ENCODE data around the gene FAM169A. TPM values are rescaled to one million over a fixed set of nuclear protein-coding genes. Genes with fewer than 3 reads are reported as not detected.
"Not testable (repeated sequence)": the region's sequence is repeated elsewhere in the genome, so short reads cannot be mapped to it uniquely, and the experiment has no call there.

Gene FAM169A
- total and polyA plus RNA-seq, 5 donors = 1.9 to 8.9 (median 7.7) TPM

GRCh38 chr5:74892921-74893320, 26.7 kb upstream of the FAM169A start:
- intact Hi-C loops (cut with DNase I) = no loop called here
- no peak overlapping the region for H3K4me3 ChIP-seq (ENCODE audit: low read length)
- H3K4me1 ChIP-seq (ENCODE audit: control insufficient read depth, insufficient read depth, low read length) = no peaks in the 10 kb centered on the region
- WGBS = 56% methylated on average over 2 of the region's 2 CpGs
- H3K27me3 ChIP-seq (ENCODE audit: control insufficient read depth, insufficient read depth) = no peaks in the 10 kb centered on the region
- H3K9me3 ChIP-seq (ENCODE audit: control insufficient read depth, low read length) = no peaks in the 10 kb centered on the region
- DNase-seq (no peak), ATAC-seq (no peak)
- no peak overlapping the region for H3K27ac ChIP-seq (ENCODE audit: low read length)

- WGBS = 98% methylated on average over 2 of the region's 2 CpGs
These were observed 23.4 kb upstream of the FAM169A start for GRCh38 chr5:74889523-74890105.

GRCh38 chr5:74888117-74888516, 21.9 kb upstream of the FAM169A start:
- Histone ChIP-seq H3K9me3 (ENCODE audit: control insufficient read depth, low read length) (no peaks in the 10 kb centered on the region), H3K4me1 (ENCODE audit: control insufficient read depth, insufficient read depth, low read length) (no peaks in the 10 kb centered on the region), H3K27ac (ENCODE audit: low read length) (no peak overlapping the region), H3K27me3 (ENCODE audit: control insufficient read depth, insufficient read depth) (no peaks in the 10 kb centered on the region), H3K4me3 (ENCODE audit: low read length) (no peak overlapping the region)
- WGBS = 76% methylated on average over 4 of the region's 4 CpGs
- ATAC-seq = no peak
- no peak for DNase-seq
- intact Hi-C loops (cut with DNase I) = no loop called here

More at GRCh38 chr5:74889523-74890105, 23.4 kb upstream of the FAM169A start:
- intact Hi-C loops (cut with DNase I) = no loop called here
- ATAC-seq (no peak), DNase-seq (no peak)
- H3K27me3 ChIP-seq (ENCODE audit: control insufficient read depth, insufficient read depth) = no peaks in the 10 kb centered on the region
- H3K4me1 ChIP-seq (ENCODE audit: control insufficient read depth, insufficient read depth, low read length) = no peaks in the 10 kb centered on the region
- no peak overlapping the region for H3K4me3 ChIP-seq (ENCODE audit: low read length)
- H3K9me3 ChIP-seq (ENCODE audit: control insufficient read depth, low read length) = no peaks in the 10 kb centered on the region
- H3K27ac ChIP-seq (ENCODE audit: low read length) = no peak overlapping the region

- Histone ChIP-seq H3K27me3 (ENCODE audit: control insufficient read depth, insufficient read depth) (no peaks in the 10 kb centered on the region), H3K9me3 (ENCODE audit: control insufficient read depth, low read length) (no peaks in the 10 kb centered on the region), H3K4me1 (ENCODE audit: control insufficient read depth, insufficient read depth, low read length) (no peaks in the 10 kb centered on the region), H3K27ac (ENCODE audit: low read length) (no peak overlapping the region), H3K4me3 (ENCODE audit: low read length) (no peak overlapping the region)
- intact Hi-C loops (cut with DNase I) = no loop called here
- DNase-seq = no peak
- no peak for ATAC-seq
These were observed 19.0 kb upstream of the FAM169A start for GRCh38 chr5:74885170-74885569.

- H3K27ac ChIP-seq (ENCODE audit: low read length); DNase-seq; intact Hi-C loops (cut with DNase I); H3K4me3 ChIP-seq (ENCODE audit: low read length); H3K9me3 ChIP-seq (ENCODE audit: control insufficient read depth, low read length); H3K27me3 ChIP-seq (ENCODE audit: control insufficient read depth, insufficient read depth); H3K4me1 ChIP-seq (ENCODE audit: control insufficient read depth, insufficient read depth, low read length); ATAC-seq: not testable (repeated sequence)
- WGBS = 69% methylated on average over 10 of the region's 10 CpGs
These were observed 16.4 kb upstream of the FAM169A start for GRCh38 chr5:74882379-74883134.

GRCh38 chr5:74877624-74878304, 11.6 kb upstream of the FAM169A start:
- DNase-seq (no peak), ATAC-seq (no peak)
- H3K9me3 ChIP-seq (ENCODE audit: control insufficient read depth, low read length) = no peaks in the 10 kb centered on the region
- H3K4me3 ChIP-seq (ENCODE audit: low read length) = no peak overlapping the region
- no peaks in the 10 kb centered on the region for H3K27me3 ChIP-seq (ENCODE audit: control insufficient read depth, insufficient read depth)
- no peak overlapping the region for H3K27ac ChIP-seq (ENCODE audit: low read length)
- WGBS = 82% methylated on average over 4 of the region's 4 CpGs
- intact Hi-C loops (cut with DNase I) = no loop called here
- H3K4me1 ChIP-seq (ENCODE audit: control insufficient read depth, insufficient read depth, low read length) = no peaks in the 10 kb centered on the region

GRCh38 chr5:74875994-74876791, 10.0 kb upstream of the FAM169A start:
- DNase-seq = no peak
- ATAC-seq = no peak
- no peaks in the 10 kb centered on the region for H3K27me3 ChIP-seq (ENCODE audit: control insufficient read depth, insufficient read depth)
- H3K27ac ChIP-seq (ENCODE audit: low read length) = no peak overlapping the region
- 85% methylated on average over 7 of the region's 7 CpGs for WGBS
- no peak overlapping the region for H3K4me3 ChIP-seq (ENCODE audit: low read length)
- H3K4me1 ChIP-seq (ENCODE audit: control insufficient read depth, insufficient read depth, low read length) = no peaks in the 10 kb centered on the region
- intact Hi-C loops (cut with DNase I) = no loop called here
- no peaks in the 10 kb centered on the region for H3K9me3 ChIP-seq (ENCODE audit: control insufficient read depth, low read length)

- ATAC-seq = no peak
- H3K27ac ChIP-seq (ENCODE audit: low read length) = no peak overlapping the region
- no peak overlapping the region for H3K4me3 ChIP-seq (ENCODE audit: low read length)
- no peak for DNase-seq
- intact Hi-C loops (cut with DNase I) = no loop called here
- no peaks in the 10 kb centered on the region for H3K4me1 ChIP-seq (ENCODE audit: control insufficient read depth, insufficient read depth, low read length)
- no peaks in the 10 kb centered on the region for H3K27me3 ChIP-seq (ENCODE audit: control insufficient read depth, insufficient read depth)
- H3K9me3 ChIP-seq (ENCODE audit: control insufficient read depth, low read length) = no peaks in the 10 kb centered on the region
- 80% methylated on average over 3 of the region's 3 CpGs for WGBS
These were observed 7.5 kb upstream of the FAM169A start for GRCh38 chr5:74873525-74874249.

- H3K9me3 ChIP-seq (ENCODE audit: control insufficient read depth, low read length) = no peaks in the 10 kb centered on the region
- intact Hi-C loops (cut with DNase I) = no loop called here
- H3K27ac ChIP-seq (ENCODE audit: low read length) = no peak overlapping the region
- DNase-seq = no peak
- no peak for ATAC-seq
- no peak overlapping the region for H3K4me3 ChIP-seq (ENCODE audit: low read length)
- H3K4me1 ChIP-seq (ENCODE audit: control insufficient read depth, insufficient read depth, low read length) = no peaks in the 10 kb centered on the region
- WGBS = 66% methylated on average over 3 of the region's 3 CpGs
- no peaks in the 10 kb centered on the region for H3K27me3 ChIP-seq (ENCODE audit: control insufficient read depth, insufficient read depth)
These were observed 4.3 kb upstream of the FAM169A start for GRCh38 chr5:74870299-74871067.

GRCh38 chr5:74869414-74869813, 3.2 kb upstream of the FAM169A start:
- H3K4me3 ChIP-seq (ENCODE audit: low read length); ATAC-seq; H3K27ac ChIP-seq (ENCODE audit: low read length); H3K27me3 ChIP-seq (ENCODE audit: control insufficient read depth, insufficient read depth); DNase-seq; intact Hi-C loops (cut with DNase I); H3K9me3 ChIP-seq (ENCODE audit: control insufficient read depth, low read length); H3K4me1 ChIP-seq (ENCODE audit: control insufficient read depth, insufficient read depth, low read length): not testable (repeated sequence)
- 87% methylated on average over 10 of the region's 10 CpGs for whole genome bisulfite sequencing
